GM12878 (cell line): ENCODE data around the gene CD300LG. TPM values are rescaled to one million over a fixed set of nuclear protein-coding genes. Genes with fewer than 3 reads are reported as not detected.

Source experiments
- ATAC-seq: fragments of 200-7000 bp; cut with Tn5 transposase; 3 replicates; pipeline ENCODE4 v1.9.1; 2020; ENCODE audit warnings: mild to moderate bottlenecking, moderate library complexity
- BruUV-seq: library from RNA; stranded (reverse); fragments of 400-500 nt; replicated peaks from 2 replicates; lab custom pipeline; 2021; lab: Mats Ljungman, UMichigan
- CTCF ChIA-PET: fragments of 300-600 bp; sonication (Branson Sonifier 250); formaldehyde crosslinking; extraction: SDS; loops from one replicate; lab custom pipeline; 2021; ENCODE audit warnings: inconsistent platforms; lab: Yijun Ruan, JAX
- POLR2A ChIA-PET: fragments of 350-600 bp; formaldehyde crosslinking; extraction: SDS; loops from one replicate; lab custom pipeline; 2021; ENCODE audit warnings: inconsistent platforms; lab: Charles Lee
- RAD21 ChIA-PET: fragments of 300-600 bp; sonication (Branson Sonifier 250); formaldehyde crosslinking; loops from one replicate; lab custom pipeline; 2023; ENCODE audit warnings: antibody characterized with exemption; ENCODE audit not compliant: unreplicated experiment; lab: Charles Lee
- SMC1A ChIA-PET: fragments of 300-600 bp; sonication (Branson Sonifier 250); formaldehyde crosslinking; loops from one replicate; lab custom pipeline; 2023; ENCODE audit not compliant: unreplicated experiment, uncharacterized antibody; lab: Charles Lee
- DNase-seq: peaks from one replicate; pipeline ENCODE4 v3.0.0-alpha.2; 2011; ENCODE audit warnings: low read depth, low spot score
- FAIRE-seq: peaks from 3 replicates; lab custom pipeline; 2011; peaks lifted over from hg19 to GRCh38; lab: Jason Lieb, UNC
- H2AFZ ChIP-seq: 2 replicates; pipeline ENCODE4 v1.6.0; 2011; ENCODE audit warnings: low read depth, low read length, control low read depth; ENCODE audit not compliant: control insufficient read depth
- H3K27ac ChIP-seq: 2 replicates; pipeline ENCODE4 v1.5.1; 2011; ENCODE audit warnings: control low read depth; ENCODE audit not compliant: control insufficient read depth, insufficient read depth
- H3K27me3 ChIP-seq, 2 experiments: replicated peaks in 1 of 2; 2 replicates each; pipeline versions ENCODE4 v1.6.0 to v1.6.1; 2011; ENCODE audit warnings: low read length in 1 of 2; ENCODE audit not compliant: control insufficient read depth in 2 of 2, insufficient read depth in 2 of 2
- H3K36me3 ChIP-seq, 2 experiments: 2 replicates each; pipeline ENCODE4 v1.5.1; 2011; ENCODE audit warnings: low read length in 1 of 2; ENCODE audit not compliant: control insufficient read depth in 2 of 2, insufficient read depth in 2 of 2
- H3K4me1 ChIP-seq: 2 replicates; pipeline ENCODE4 v1.6.1; 2011; ENCODE audit warnings: mild to moderate bottlenecking, low read length, moderate library complexity, mixed read lengths; ENCODE audit not compliant: control insufficient read depth, insufficient read depth
- H3K4me2 ChIP-seq: 2 replicates; pipeline ENCODE4 v1.6.0; 2011; ENCODE audit warnings: control low read depth; ENCODE audit not compliant: control insufficient read depth, insufficient read depth
- H3K4me3 ChIP-seq: fragments of 200-600 bp; sonication (generic); 2 replicates; pipeline ENCODE4 v1.5.1; 2016
- H3K79me2 ChIP-seq: 2 replicates; pipeline ENCODE4 v1.6.0; 2011; ENCODE audit warnings: low read length; ENCODE audit not compliant: control insufficient read depth, insufficient read depth
- H3K9ac ChIP-seq: 2 replicates; pipeline ENCODE4 v1.8.0; 2011; ENCODE audit warnings: low read length, control low read depth, mixed read lengths; ENCODE audit not compliant: control insufficient read depth, insufficient read depth
- H3K9me3 ChIP-seq: replicated peaks from 3 replicates; pipeline ENCODE4 v1.5.1; 2011; ENCODE audit warnings: mild to moderate bottlenecking, low read length; ENCODE audit not compliant: control insufficient read depth, insufficient read depth
- H4K20me1 ChIP-seq: 2 replicates; pipeline ENCODE4 v1.6.0; 2011; ENCODE audit not compliant: control insufficient read depth, insufficient read depth
- CREB1 ChIP-seq: IDR thresholded peaks from 2 replicates; pipeline ENCODE4 v1.6.1; 2012; ENCODE audit warnings: low read depth, mild to moderate bottlenecking, inconsistent platforms
- GABPA ChIP-seq: IDR thresholded peaks from 2 replicates; pipeline ENCODE4 v1.6.1; 2014; ENCODE audit warnings: antibody characterized with exemption, low read depth, mild to moderate bottlenecking, inconsistent platforms
- HCFC1 ChIP-seq: fragments of 150-350 bp; IDR thresholded peaks from 2 replicates; pipeline ENCODE4 v1.6.1; 2014; ENCODE audit warnings: low read length
- RB1 ChIP-seq: fragments of 450-650 bp; formaldehyde crosslinking; IDR thresholded peaks from 2 replicates; pipeline ENCODE4 v1.6.1; 2017; ENCODE audit warnings: mild to moderate bottlenecking, borderline replicate concordance
- SMAD5 ChIP-seq: IDR thresholded peaks from 2 replicates; pipeline ENCODE4 v1.6.1; 2016; ENCODE audit warnings: antibody characterized with exemption, low read depth
- TAF1 ChIP-seq: IDR thresholded peaks from 2 replicates; pipeline ENCODE4 v1.6.1; 2011; ENCODE audit warnings: mild to moderate bottlenecking, low read depth, low read length, borderline replicate concordance
- WGBS: methylation state at CpG from one replicate; pipeline ENCODE4 v1.1.6; 2016; ENCODE audit warnings: low lambda C conversion rate; ENCODE audit not compliant: insufficient replicate concordance, insufficient coverage; ENCODE audit errors: missing lambda C conversion rate; 5-methylcytosine and 5-hydroxymethylcytosine counted together
- in situ Hi-C: fragments of 300-500 bp; cut with MboI; formaldehyde crosslinking; loops from 9 replicates; pipeline ENCODE4 v1.14.3; 2018; ENCODE audit warnings: mixed read lengths
- intact Hi-C: fragments of 100-400 bp; cut with micrococcal nuclease; formaldehyde crosslinking; loops from one replicate; pipeline ENCODE4 v1.14.2; 2022; ENCODE audit not compliant: unreplicated experiment
- polyA plus RNA-seq, 11 experiments: library from polyadenylated mRNA; depleted of rRNA in 4 of 11; unstranded in 6 of 11; stranded (reverse) in 5 of 11; fragments of >200 nt; fragmentation: Nextera tagmentation in 4 of 11; fragmentation: Illumina TruSeq in 1 of 11; extraction: Ambion mirVana in 4 of 11; extraction: Trizol in 1 of 11; gene quantifications; 1 replicate in 1 of 11; 2 replicates in 10 of 11; pipeline versions ENCODE4 v1.2.1 to v1.2.3, GENCODE V29; 2011 to 2016; ENCODE audit warnings: inconsistent platforms in 2 of 11, missing spikeins in 2 of 11, low read depth in 1 of 11
- total RNA-seq, 4 experiments: library from RNA; depleted of rRNA in 3 of 4; stranded (reverse); fragments of >200 nt in 3 of 4; fragmentation: Illumina TruSeq in 1 of 4; extraction: Trizol in 1 of 4; gene quantifications; 2 replicates each; pipeline versions ENCODE4 v1.2.1 to v1.2.3, GENCODE V29; 2013 to 2021
- TF ChIP-seq, protein P1 (sequence below): fragments of 450-650 bp; formaldehyde crosslinking; IDR thresholded peaks from 2 replicates; pipeline ENCODE4 v1.4.0; 2020; ENCODE audit warnings: mild to moderate bottlenecking, moderate library complexity
- TF ChIP-seq, protein P2 (sequence below): fragments of 450-650 bp; IDR thresholded peaks from 2 replicates; pipeline ENCODE4 v1.6.1; 2017; ENCODE audit warnings: antibody characterized with exemption, mild to moderate bottlenecking, moderate library complexity

CD300LG gene
- total and polyA plus RNA-seq, 10 of the 15 experiments (the other 5 are each of a cell fraction or from before 2014, with no cell fraction given) = not detected

DNA sequence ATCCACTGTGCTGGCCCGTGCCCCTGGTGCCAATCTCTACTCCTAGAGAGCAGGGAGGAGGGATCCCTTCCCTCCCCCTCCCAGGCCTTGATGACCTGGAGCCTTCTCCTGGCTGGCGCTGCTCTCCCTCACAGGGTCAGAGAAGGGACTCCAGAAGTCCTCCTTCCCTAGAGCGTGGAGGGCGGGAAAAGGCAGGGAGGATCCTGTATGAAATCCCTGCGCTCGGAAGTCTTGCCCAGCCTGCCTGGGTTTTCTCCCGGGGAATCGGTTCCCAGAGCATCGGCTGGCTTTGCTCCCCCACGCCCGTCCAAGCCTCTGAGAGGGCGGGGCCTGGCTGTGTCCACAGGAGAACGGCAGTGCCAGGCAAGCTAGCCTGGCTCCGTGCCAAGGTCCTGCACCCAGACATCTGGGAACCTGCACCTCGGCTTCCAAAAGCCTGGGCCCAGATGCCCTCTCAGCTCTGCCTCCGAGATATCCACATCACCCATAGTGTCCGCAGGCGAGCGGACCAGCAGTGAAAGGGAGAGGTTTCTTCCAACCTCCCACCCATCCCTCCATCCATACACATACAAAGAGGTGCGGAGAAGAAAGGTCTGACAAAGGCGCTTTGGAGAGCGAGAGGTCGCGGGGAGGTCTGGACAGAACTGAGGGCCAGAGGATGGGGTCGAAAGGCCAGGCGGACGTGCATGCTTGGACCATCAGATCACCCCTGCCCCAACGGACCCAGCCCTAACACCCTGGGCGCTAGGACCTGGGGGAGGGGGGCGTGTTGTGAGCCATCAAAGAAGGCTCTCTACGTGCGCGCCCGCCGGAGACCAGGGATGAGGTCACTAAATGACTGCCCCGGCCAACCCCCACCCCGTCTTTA is 59.2 kb downstream of the CD300LG start:
- RAD21 ChIA-PET = no interaction called here
- no TSS peak for BruUV-seq

DNA sequence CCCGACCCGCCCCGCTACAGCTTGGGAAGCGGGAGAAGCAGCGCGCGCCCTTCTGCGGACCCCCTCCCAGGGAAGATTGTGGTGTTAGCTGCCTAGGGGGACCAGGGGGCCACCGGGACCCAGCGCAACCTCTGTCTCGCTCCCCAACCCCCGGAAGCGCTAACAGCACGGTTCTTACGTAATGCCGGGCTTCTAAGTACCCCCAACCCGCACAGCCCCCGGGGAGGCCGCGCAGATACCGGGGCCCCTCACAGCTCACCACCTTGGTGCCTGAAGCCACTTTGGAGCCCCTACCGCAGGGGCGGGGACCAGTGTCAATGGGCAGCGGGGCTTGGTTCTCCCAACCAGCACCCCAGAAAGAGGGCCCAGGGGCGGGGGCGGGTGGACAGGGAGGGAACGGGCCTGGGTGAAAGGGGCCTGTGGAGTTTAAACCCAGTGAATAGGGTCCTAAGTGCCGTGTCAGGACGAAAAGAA is 60.0 kb downstream of the CD300LG start:
- Histone ChIP-seq H3K9me3 (no peaks in the 10 kb centered on the region), H3K36me3 (no peaks in the 10 kb centered on the region; a peak in 1 of 4 replicates), H3K27me3 (peaks cover 10 to 18% of the 10 kb centered on the region in 2 experiments), H3K4me2 (peak overlapping the region; percentile 79), H3K4me3 (no peak overlapping the region; the same call in 1 of the 2 replicates), H3K27ac (no peak overlapping the region), H2AFZ (peak overlapping the region; percentile 29), H4K20me1 (no peaks in the 10 kb centered on the region), H3K9ac (no peak overlapping the region), H3K4me1 (no peaks in the 10 kb centered on the region), H3K79me2 (no peaks in the 10 kb centered on the region)
- intact Hi-C loops (no loop called here), in situ Hi-C loops (no loop called here)
- BruUV-seq = no TSS peak
- ChIA-PET RAD21 (no interaction called here), SMC1A (no interaction called here), CTCF (no interaction called here), POLR2A (no interaction called here)
- 19% methylated on average over 29 of the region's 29 CpGs for WGBS
- no peak for ATAC-seq
- FAIRE-seq = no peak
- no peak for DNase-seq
- no peak for TF ChIP-seq GABPA
- TF ChIP-seq, protein P1, sequence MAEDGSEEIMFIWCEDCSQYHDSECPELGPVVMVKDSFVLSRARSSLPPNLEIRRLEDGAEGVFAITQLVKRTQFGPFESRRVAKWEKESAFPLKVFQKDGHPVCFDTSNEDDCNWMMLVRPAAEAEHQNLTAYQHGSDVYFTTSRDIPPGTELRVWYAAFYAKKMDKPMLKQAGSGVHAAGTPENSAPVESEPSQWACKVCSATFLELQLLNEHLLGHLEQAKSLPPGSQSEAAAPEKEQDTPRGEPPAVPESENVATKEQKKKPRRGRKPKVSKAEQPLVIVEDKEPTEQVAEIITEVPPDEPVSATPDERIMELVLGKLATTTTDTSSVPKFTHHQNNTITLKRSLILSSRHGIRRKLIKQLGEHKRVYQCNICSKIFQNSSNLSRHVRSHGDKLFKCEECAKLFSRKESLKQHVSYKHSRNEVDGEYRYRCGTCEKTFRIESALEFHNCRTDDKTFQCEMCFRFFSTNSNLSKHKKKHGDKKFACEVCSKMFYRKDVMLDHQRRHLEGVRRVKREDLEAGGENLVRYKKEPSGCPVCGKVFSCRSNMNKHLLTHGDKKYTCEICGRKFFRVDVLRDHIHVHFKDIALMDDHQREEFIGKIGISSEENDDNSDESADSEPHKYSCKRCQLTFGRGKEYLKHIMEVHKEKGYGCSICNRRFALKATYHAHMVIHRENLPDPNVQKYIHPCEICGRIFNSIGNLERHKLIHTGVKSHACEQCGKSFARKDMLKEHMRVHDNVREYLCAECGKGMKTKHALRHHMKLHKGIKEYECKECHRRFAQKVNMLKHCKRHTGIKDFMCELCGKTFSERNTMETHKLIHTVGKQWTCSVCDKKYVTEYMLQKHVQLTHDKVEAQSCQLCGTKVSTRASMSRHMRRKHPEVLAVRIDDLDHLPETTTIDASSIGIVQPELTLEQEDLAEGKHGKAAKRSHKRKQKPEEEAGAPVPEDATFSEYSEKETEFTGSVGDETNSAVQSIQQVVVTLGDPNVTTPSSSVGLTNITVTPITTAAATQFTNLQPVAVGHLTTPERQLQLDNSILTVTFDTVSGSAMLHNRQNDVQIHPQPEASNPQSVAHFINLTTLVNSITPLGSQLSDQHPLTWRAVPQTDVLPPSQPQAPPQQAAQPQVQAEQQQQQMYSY = no peak
- TF ChIP-seq RB1 = no peak
- no peak for TF ChIP-seq SMAD5
- TF ChIP-seq, protein P2, sequence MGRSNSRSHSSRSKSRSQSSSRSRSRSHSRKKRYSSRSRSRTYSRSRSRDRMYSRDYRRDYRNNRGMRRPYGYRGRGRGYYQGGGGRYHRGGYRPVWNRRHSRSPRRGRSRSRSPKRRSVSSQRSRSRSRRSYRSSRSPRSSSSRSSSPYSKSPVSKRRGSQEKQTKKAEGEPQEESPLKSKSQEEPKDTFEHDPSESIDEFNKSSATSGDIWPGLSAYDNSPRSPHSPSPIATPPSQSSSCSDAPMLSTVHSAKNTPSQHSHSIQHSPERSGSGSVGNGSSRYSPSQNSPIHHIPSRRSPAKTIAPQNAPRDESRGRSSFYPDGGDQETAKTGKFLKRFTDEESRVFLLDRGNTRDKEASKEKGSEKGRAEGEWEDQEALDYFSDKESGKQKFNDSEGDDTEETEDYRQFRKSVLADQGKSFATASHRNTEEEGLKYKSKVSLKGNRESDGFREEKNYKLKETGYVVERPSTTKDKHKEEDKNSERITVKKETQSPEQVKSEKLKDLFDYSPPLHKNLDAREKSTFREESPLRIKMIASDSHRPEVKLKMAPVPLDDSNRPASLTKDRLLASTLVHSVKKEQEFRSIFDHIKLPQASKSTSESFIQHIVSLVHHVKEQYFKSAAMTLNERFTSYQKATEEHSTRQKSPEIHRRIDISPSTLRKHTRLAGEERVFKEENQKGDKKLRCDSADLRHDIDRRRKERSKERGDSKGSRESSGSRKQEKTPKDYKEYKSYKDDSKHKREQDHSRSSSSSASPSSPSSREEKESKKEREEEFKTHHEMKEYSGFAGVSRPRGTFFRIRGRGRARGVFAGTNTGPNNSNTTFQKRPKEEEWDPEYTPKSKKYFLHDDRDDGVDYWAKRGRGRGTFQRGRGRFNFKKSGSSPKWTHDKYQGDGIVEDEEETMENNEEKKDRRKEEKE = no peak

More for the DNA sequence above, 59.2 kb downstream of the CD300LG start:
- no peak overlapping the region for H3K9ac ChIP-seq
- SMC1A ChIA-PET = no interaction called here
- H3K79me2 ChIP-seq = no peaks in the 10 kb centered on the region
- intact Hi-C loops (no loop called here), in situ Hi-C loops (no loop called here)
- H3K9me3 ChIP-seq = no peaks in the 10 kb centered on the region
- ATAC-seq = 0 out of 3 replicates have a peak, but pooled peaks have one; percentile 27
- no peak for TF ChIP-seq TAF1
- no peak for TF ChIP-seq HCFC1
- 0 out of 2 replicates have a peak, but pooled peaks have one; percentile 13 for TF ChIP-seq CREB1
- no peak overlapping the region for H3K27ac ChIP-seq
- no peaks in the 10 kb centered on the region; a peak in 1 of 4 replicates for H3K36me3 ChIP-seq
- POLR2A ChIA-PET = no interaction called here
- H3K4me2 ChIP-seq = no peak overlapping the region
- H3K4me1 ChIP-seq = no peaks in the 10 kb centered on the region
- 12% methylated on average over 37 of the region's 37 CpGs for WGBS
- no peak for FAIRE-seq
- CTCF ChIA-PET = no interaction called here
- no peak overlapping the region for H2AFZ ChIP-seq
- no peak overlapping the region for H3K4me3 ChIP-seq
- peaks cover 11 to 18% of the 10 kb centered on the region in 2 experiments for H3K27me3 ChIP-seq
- DNase-seq = no peak
- H4K20me1 ChIP-seq = no peaks in the 10 kb centered on the region
